PC-3 (cell line): ENCODE results near the gene IPP. TPM values are rescaled to one million over a fixed set of nuclear protein-coding genes. Genes with fewer than 3 reads are reported as not detected.

Experiments used
- ATAC-seq: fragments of 200-7000 bp; cut with Tn5 transposase; 2 replicates; pipeline ENCODE4 v1.9.1; 2020; ENCODE audit warnings: mild to moderate bottlenecking, moderate library complexity
- BruUV-seq: library from RNA; stranded (reverse); fragments of 400-500 nt; replicated peaks from 2 replicates; lab custom pipeline; 2021; lab: Mats Ljungman, UMichigan
- CTCF ChIA-PET: fragments of 300-600 bp; sonication (Branson Sonifier 250); formaldehyde crosslinking; loops from one replicate; lab custom pipeline; 2022; ENCODE audit warnings: antibody characterized with exemption; lab: Charles Lee
- POLR2A ChIA-PET: fragments of 300-600 bp; sonication (Branson Sonifier 250); formaldehyde crosslinking; loops from one replicate; lab custom pipeline; 2022; ENCODE audit warnings: antibody characterized with exemption; ENCODE audit not compliant: unreplicated experiment; lab: Charles Lee
- DNase-seq: peaks from one replicate; pipeline ENCODE4 v3.0.0-alpha.2; 2015
- H2AFZ ChIP-seq: fragments of 300-600 bp; sonication (generic); 2 replicates; pipeline ENCODE4 v1.6.0; 2016; ENCODE audit warnings: antibody characterized with exemption, low read length
- H3F3A ChIP-seq: fragments of 300-600 bp; sonication (generic); one replicate; pipeline ENCODE4 v1.6.0; 2017; ENCODE audit warnings: antibody characterized with exemption, low read length, control low read depth, mild to moderate bottlenecking; ENCODE audit not compliant: unreplicated experiment
- H3K27ac ChIP-seq: fragments of 300-600 bp; sonication (generic); 2 replicates; pipeline ENCODE4 v1.5.1; 2016; ENCODE audit warnings: mild to moderate bottlenecking, low read length
- H3K27me3 ChIP-seq: fragments of 300-600 bp; sonication (generic); 2 replicates; pipeline ENCODE4 v1.6.1; 2016; ENCODE audit warnings: low read length, mixed read lengths
- H3K36me3 ChIP-seq: fragments of 300-600 bp; sonication (generic); 2 replicates; pipeline ENCODE4 v1.6.1; 2016; ENCODE audit warnings: low read depth, mixed run types, low read length, mixed read lengths
- H3K4me1 ChIP-seq: fragments of 300-600 bp; sonication (generic); 2 replicates; pipeline ENCODE4 v1.5.1; 2016; ENCODE audit warnings: low read length; ENCODE audit not compliant: insufficient read depth
- H3K4me2 ChIP-seq: fragments of 300-600 bp; sonication (generic); 2 replicates; pipeline ENCODE4 v1.6.0; 2016; ENCODE audit warnings: low read length
- H3K4me3 ChIP-seq: fragments of 300-600 bp; sonication (generic); 2 replicates; pipeline ENCODE4 v1.5.1; 2016; ENCODE audit warnings: mild to moderate bottlenecking, low read length, mixed read lengths
- H3K79me2 ChIP-seq: fragments of 300-600 bp; sonication (generic); 2 replicates; pipeline ENCODE4 v1.6.1; 2017; ENCODE audit warnings: low read length, mixed read lengths
- H3K9ac ChIP-seq: fragments of 300-600 bp; sonication (generic); 2 replicates; pipeline ENCODE4 v1.6.0; 2016; ENCODE audit warnings: mild to moderate bottlenecking, low read length
- H3K9me2 ChIP-seq: fragments of 300-600 bp; sonication (generic); replicated peaks from 2 replicates; pipeline ENCODE4 v1.6.1; 2016; ENCODE audit warnings: mixed run types, low read length, mixed read lengths
- H3K9me3 ChIP-seq: fragments of 300-600 bp; sonication (generic); 2 replicates; pipeline ENCODE4 v1.6.1; 2016; ENCODE audit warnings: low read length, mixed read lengths
- H4K20me1 ChIP-seq: fragments of 300-600 bp; sonication (generic); 2 replicates; pipeline ENCODE4 v1.6.1; 2016; ENCODE audit warnings: low read length, mixed read lengths
- EZH2 ChIP-seq: fragments of 300-600 bp; sonication (generic); IDR thresholded peaks from one replicate; pipeline ENCODE4 v1.6.1; 2017; ENCODE audit warnings: antibody characterized with exemption, mild to moderate bottlenecking, low read length; ENCODE audit not compliant: unreplicated experiment
- EZH2phosphoT487 ChIP-seq: fragments of 300-600 bp; sonication (generic); IDR thresholded peaks from 2 replicates; pipeline ENCODE4 v1.6.1; 2018; ENCODE audit warnings: mild to moderate bottlenecking, antibody characterized with exemption, low read length, borderline replicate concordance
- intact Hi-C: fragments of 100-400 bp; cut with micrococcal nuclease; formaldehyde crosslinking; loops from 2 replicates; pipeline ENCODE4 v1.9.0; 2023
- total RNA-seq: library from RNA; depleted of rRNA; stranded (reverse); fragments of >200 nt; gene quantifications from 2 replicates; pipeline ENCODE4 v1.2.3, GENCODE V29; 2014
- TF ChIP-seq, protein P1 (sequence below): fragments of 300-600 bp; sonication (generic); conservative IDR thresholded peaks from 2 replicates; pipeline ENCODE4 v1.5.1; 2017; ENCODE audit warnings: antibody characterized with exemption, low read depth, mild to moderate bottlenecking, low read length

Gene IPP
- total RNA-seq, 1 experiment from 2014 or later = 6.6 TPM

DNA sequence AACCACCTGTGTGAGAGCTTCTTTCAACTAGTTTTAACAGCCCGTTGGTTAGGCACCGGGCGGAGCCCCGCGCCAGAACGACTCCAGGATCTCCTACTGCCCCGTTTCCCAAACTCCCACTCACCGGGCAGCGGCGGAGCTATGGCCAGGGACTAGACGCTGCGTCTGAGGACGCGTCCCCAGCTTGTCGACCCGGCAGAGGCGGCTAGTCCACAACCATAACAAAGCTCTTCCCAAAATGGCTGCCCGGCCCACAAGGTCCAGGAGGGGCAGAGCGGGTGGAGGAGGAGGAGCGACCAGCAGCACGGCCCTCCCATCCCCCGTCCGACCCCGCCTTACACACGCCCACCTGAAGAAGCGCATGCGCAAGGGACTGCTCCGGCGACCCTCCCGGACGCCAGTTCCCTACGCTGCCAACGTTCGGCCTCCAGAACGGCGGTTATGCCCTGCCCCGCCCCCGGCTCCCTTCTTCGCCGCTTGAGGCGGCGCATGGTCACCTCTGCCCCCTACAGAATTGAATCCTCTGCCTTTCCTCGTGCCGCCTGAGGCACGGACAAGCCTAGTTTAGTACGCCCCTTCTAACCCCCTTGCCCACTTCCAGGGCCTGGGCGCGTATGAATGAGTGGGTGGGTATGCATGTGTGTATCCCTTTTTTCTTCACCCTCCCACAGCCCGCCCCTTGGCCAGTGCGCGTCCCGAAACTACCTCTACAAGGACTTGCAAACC is 64.0 kb downstream of the IPP start, which contains the start of gene GPBP1L1:
Gene GPBP1L1, minus strand, starts transcription at position 246 of the 726 bp plus-strand sequence. CDS start 27,446 bp downstream, outside the sequence.
- Histone ChIP-seq H2AFZ (peak within 1 kb of the TSS; percentile 92), H3K27me3 (no peaks in the 10 kb centered on the region), H3K36me3 (peaks cover 8% of the 10 kb centered on the region; the same call in 1 of the 2 replicates), H3K9me3 (no peaks in the 10 kb centered on the region), H3K79me2 (peaks cover 84% of the 10 kb centered on the region), H3F3A (no peaks in the 10 kb centered on the region), H3K4me1 (peaks cover 22% of the 10 kb centered on the region), H4K20me1 (peaks cover 27% of the 10 kb centered on the region), H3K27ac (peak within 1 kb of the TSS; percentile 98), H3K4me2 (peak within 1 kb of the TSS; percentile 99), H3K9me2 (no peaks in the 10 kb centered on the region), H3K9ac (peak within 1 kb of the TSS; percentile 99), H3K4me3 (peak within 1 kb of the TSS; percentile 99)
- POLR2A ChIA-PET = interaction anchor here (0.5 to 0.6 kb wide), 3 partner anchors 168 to 441 kb away, joined by 3 to 11 read pairs (median 4); no protein-coding TSS in a partner anchor
- CTCF ChIA-PET = interaction anchor here (0.6 kb wide), 1 partner anchor 292 kb away, joined by 4 read pairs; no protein-coding TSS in a partner anchor
- DNase-seq (peak; percentile 94), ATAC-seq (peak; percentile 68)
- BruUV-seq = TSS peak; percentile 49
- intact Hi-C loops = loop anchor here (1.0 to 5.0 kb wide), 4 partner anchors 44 to 196 kb away; partner anchors contain the start of gene NASP
- TF ChIP-seq, protein P1, sequence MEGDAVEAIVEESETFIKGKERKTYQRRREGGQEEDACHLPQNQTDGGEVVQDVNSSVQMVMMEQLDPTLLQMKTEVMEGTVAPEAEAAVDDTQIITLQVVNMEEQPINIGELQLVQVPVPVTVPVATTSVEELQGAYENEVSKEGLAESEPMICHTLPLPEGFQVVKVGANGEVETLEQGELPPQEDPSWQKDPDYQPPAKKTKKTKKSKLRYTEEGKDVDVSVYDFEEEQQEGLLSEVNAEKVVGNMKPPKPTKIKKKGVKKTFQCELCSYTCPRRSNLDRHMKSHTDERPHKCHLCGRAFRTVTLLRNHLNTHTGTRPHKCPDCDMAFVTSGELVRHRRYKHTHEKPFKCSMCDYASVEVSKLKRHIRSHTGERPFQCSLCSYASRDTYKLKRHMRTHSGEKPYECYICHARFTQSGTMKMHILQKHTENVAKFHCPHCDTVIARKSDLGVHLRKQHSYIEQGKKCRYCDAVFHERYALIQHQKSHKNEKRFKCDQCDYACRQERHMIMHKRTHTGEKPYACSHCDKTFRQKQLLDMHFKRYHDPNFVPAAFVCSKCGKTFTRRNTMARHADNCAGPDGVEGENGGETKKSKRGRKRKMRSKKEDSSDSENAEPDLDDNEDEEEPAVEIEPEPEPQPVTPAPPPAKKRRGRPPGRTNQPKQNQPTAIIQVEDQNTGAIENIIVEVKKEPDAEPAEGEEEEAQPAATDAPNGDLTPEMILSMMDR = no peak
- TF ChIP-seq EZH2 = no peak
- no peak for TF ChIP-seq EZH2phosphoT487

DNA sequence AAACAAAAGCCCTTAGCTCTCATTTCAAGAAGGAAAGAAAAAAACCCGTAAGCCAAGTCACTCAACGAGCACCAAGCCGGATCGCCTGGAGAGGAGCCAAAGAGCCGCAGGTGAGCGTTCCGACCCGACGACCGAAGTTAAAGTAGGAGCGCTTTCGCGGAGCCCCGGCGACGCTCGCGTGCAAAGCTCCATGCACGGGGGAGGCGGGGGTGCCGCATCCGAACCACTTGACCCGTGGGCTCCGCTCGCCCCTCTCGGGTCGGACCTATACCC is 64.5 kb downstream of the IPP start:
- Histone ChIP-seq H4K20me1 (peaks cover 27% of the 10 kb centered on the region), H3K79me2 (peaks cover 84% of the 10 kb centered on the region), H3K4me3 (peak overlapping the region; percentile 99), H3K36me3 (peaks cover 5% of the 10 kb centered on the region; the same call in 1 of the 2 replicates), H3K9ac (peak overlapping the region; percentile 99), H3K4me2 (peak overlapping the region; percentile 99), H3F3A (no peaks in the 10 kb centered on the region), H3K9me3 (no peaks in the 10 kb centered on the region), H3K4me1 (peaks cover 25% of the 10 kb centered on the region), H3K9me2 (no peaks in the 10 kb centered on the region), H3K27ac (peak overlapping the region; percentile 98), H2AFZ (peak overlapping the region; percentile 83), H3K27me3 (no peaks in the 10 kb centered on the region)
- TF ChIP-seq, protein P1 = no peak
- no peak for TF ChIP-seq EZH2
- no peak for TF ChIP-seq EZH2phosphoT487
- ChIA-PET CTCF (interaction anchor here (0.6 kb wide), 1 partner anchor 293 kb away, joined by 4 read pairs; no protein-coding TSS in a partner anchor), POLR2A (interaction anchor here (0.5 to 0.6 kb wide), 2 partner anchors 169 to 442 kb away, joined by 3 to 11 read pairs; no protein-coding TSS in a partner anchor)
- DNase-seq = peak; percentile 60
- no TSS peak for BruUV-seq
- intact Hi-C loops = loop anchor here (2.0 to 5.0 kb wide), 3 partner anchors 44 to 196 kb away; partner anchors contain the start of gene NASP
- no peak for ATAC-seq
